Fibroblast of lung (primary cell): ENCODE measurements around the gene INPP1.

Source experiments
- CTCF ChIP-seq, 2 donors: IDR thresholded peaks in 1 of 2; conservative IDR thresholded peaks in 1 of 2; 1 replicate in 1 of 2; 2 replicates in 1 of 2; pipeline ENCODE4 v1.5.1; 2011 to 2012; ENCODE audit warnings: low read length in 2 of 2, control low read depth in 1 of 2, inconsistent platforms in 1 of 2, low read depth in 1 of 2, mild to moderate bottlenecking in 1 of 2
- EZH2 ChIP-seq: IDR thresholded peaks from 2 replicates; pipeline ENCODE4 v1.5.1; 2012; ENCODE audit warnings: low read length, control low read depth, mild to moderate bottlenecking; ENCODE audit errors: missing control alignments

- TF ChIP-seq CTCF (conservative IDR thresholded peaks at IDR 0.05 in 1 of 2, IDR thresholded peaks at IDR 0.05 in 1 of 2; ENCODE audit: low read depth in 1 of 2, low read length in 2 of 2) (no peak), EZH2 (no peak)
These were observed 18.2 kb downstream of the INPP1 start for GRCh38 chr2:190361572-190361971.
